Measurements from ENCODE around the gene PLA2G5.

DNA sequence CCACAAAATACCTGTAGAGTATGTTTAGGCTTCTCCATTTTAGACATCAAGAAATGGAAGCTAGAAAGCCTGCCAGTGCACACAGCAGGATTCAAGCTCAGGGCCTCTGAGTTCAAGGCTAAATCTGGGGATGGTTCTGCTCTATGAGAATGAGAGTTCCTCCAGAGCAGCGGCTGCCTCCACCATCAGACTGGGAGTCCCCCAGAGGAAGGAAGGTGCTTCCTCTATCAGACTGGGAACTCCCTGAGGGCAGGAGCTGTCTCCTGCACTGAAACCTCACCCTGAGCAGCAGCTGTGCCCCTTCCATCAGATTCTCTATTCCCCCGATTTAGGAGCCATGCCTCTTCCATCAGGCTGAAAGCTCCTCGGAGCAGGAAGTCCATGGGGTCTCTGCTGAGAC, 20.1 kb downstream of the PLA2G5 start:
- TF ChIP-seq, protein P1, sequence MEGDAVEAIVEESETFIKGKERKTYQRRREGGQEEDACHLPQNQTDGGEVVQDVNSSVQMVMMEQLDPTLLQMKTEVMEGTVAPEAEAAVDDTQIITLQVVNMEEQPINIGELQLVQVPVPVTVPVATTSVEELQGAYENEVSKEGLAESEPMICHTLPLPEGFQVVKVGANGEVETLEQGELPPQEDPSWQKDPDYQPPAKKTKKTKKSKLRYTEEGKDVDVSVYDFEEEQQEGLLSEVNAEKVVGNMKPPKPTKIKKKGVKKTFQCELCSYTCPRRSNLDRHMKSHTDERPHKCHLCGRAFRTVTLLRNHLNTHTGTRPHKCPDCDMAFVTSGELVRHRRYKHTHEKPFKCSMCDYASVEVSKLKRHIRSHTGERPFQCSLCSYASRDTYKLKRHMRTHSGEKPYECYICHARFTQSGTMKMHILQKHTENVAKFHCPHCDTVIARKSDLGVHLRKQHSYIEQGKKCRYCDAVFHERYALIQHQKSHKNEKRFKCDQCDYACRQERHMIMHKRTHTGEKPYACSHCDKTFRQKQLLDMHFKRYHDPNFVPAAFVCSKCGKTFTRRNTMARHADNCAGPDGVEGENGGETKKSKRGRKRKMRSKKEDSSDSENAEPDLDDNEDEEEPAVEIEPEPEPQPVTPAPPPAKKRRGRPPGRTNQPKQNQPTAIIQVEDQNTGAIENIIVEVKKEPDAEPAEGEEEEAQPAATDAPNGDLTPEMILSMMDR (optimal IDR thresholded peaks at IDR 0.05 in 1 of 3, IDR thresholded peaks at IDR 0.05 in 1 of 3, conservative IDR thresholded peaks at IDR 0.05 in 1 of 3; ENCODE audit: extremely low read depth in 1 of 3, insufficient read depth in 2 of 3, low read length in 3 of 3) = no peak
- no peak for TF ChIP-seq EZH2 (IDR thresholded peaks at IDR 0.05; ENCODE audit: low read length)

Data from keratinocyte (primary cell).